GM12878 (cell line): ENCODE measurements around the gene ATP6V1D. TPM values are rescaled to one million over a fixed set of nuclear protein-coding genes. Genes with fewer than 3 reads are reported as not detected.

Experiments
- ATAC-seq: fragments of 200-7000 bp; cut with Tn5 transposase; 3 replicates; pipeline ENCODE4 v1.9.1; 2020; ENCODE audit warnings: mild to moderate bottlenecking, moderate library complexity
- BruUV-seq: library from RNA; stranded (reverse); fragments of 400-500 nt; replicated peaks from 2 replicates; lab custom pipeline; 2021; lab: Mats Ljungman, UMichigan
- CTCF ChIA-PET: fragments of 300-600 bp; sonication (Branson Sonifier 250); formaldehyde crosslinking; extraction: SDS; loops from one replicate; lab custom pipeline; 2021; ENCODE audit warnings: inconsistent platforms; lab: Yijun Ruan, JAX
- POLR2A ChIA-PET: fragments of 350-600 bp; formaldehyde crosslinking; extraction: SDS; loops from one replicate; lab custom pipeline; 2021; ENCODE audit warnings: inconsistent platforms; lab: Charles Lee
- RAD21 ChIA-PET: fragments of 300-600 bp; sonication (Branson Sonifier 250); formaldehyde crosslinking; loops from one replicate; lab custom pipeline; 2023; ENCODE audit warnings: antibody characterized with exemption; ENCODE audit not compliant: unreplicated experiment; lab: Charles Lee
- SMC1A ChIA-PET: fragments of 300-600 bp; sonication (Branson Sonifier 250); formaldehyde crosslinking; loops from one replicate; lab custom pipeline; 2023; ENCODE audit not compliant: unreplicated experiment, uncharacterized antibody; lab: Charles Lee
- DNase-seq: peaks from one replicate; pipeline ENCODE4 v3.0.0-alpha.2; 2011; ENCODE audit warnings: low read depth, low spot score
- FAIRE-seq: peaks from 3 replicates; lab custom pipeline; 2011; peaks lifted over from hg19 to GRCh38; lab: Jason Lieb, UNC
- H2AFZ ChIP-seq: 2 replicates; pipeline ENCODE4 v1.6.0; 2011; ENCODE audit warnings: low read depth, low read length, control low read depth; ENCODE audit not compliant: control insufficient read depth
- H3K27ac ChIP-seq: 2 replicates; pipeline ENCODE4 v1.5.1; 2011; ENCODE audit warnings: control low read depth; ENCODE audit not compliant: control insufficient read depth, insufficient read depth
- H3K27me3 ChIP-seq, 2 experiments: replicated peaks in 1 of 2; 2 replicates each; pipeline versions ENCODE4 v1.6.0 to v1.6.1; 2011; ENCODE audit warnings: low read length in 1 of 2; ENCODE audit not compliant: control insufficient read depth in 2 of 2, insufficient read depth in 2 of 2
- H3K36me3 ChIP-seq, 2 experiments: 2 replicates each; pipeline ENCODE4 v1.5.1; 2011; ENCODE audit warnings: low read length in 1 of 2; ENCODE audit not compliant: control insufficient read depth in 2 of 2, insufficient read depth in 2 of 2
- H3K4me1 ChIP-seq: 2 replicates; pipeline ENCODE4 v1.6.1; 2011; ENCODE audit warnings: mild to moderate bottlenecking, low read length, moderate library complexity, mixed read lengths; ENCODE audit not compliant: control insufficient read depth, insufficient read depth
- H3K4me2 ChIP-seq: 2 replicates; pipeline ENCODE4 v1.6.0; 2011; ENCODE audit warnings: control low read depth; ENCODE audit not compliant: control insufficient read depth, insufficient read depth
- H3K4me3 ChIP-seq: fragments of 200-600 bp; sonication (generic); 2 replicates; pipeline ENCODE4 v1.5.1; 2016
- H3K79me2 ChIP-seq: 2 replicates; pipeline ENCODE4 v1.6.0; 2011; ENCODE audit warnings: low read length; ENCODE audit not compliant: control insufficient read depth, insufficient read depth
- H3K9ac ChIP-seq: 2 replicates; pipeline ENCODE4 v1.8.0; 2011; ENCODE audit warnings: low read length, control low read depth, mixed read lengths; ENCODE audit not compliant: control insufficient read depth, insufficient read depth
- H3K9me3 ChIP-seq: replicated peaks from 3 replicates; pipeline ENCODE4 v1.5.1; 2011; ENCODE audit warnings: mild to moderate bottlenecking, low read length; ENCODE audit not compliant: control insufficient read depth, insufficient read depth
- H4K20me1 ChIP-seq: 2 replicates; pipeline ENCODE4 v1.6.0; 2011; ENCODE audit not compliant: control insufficient read depth, insufficient read depth
- ASH2L ChIP-seq: fragments of 300-600, 200-600 bp; sonication (generic); IDR thresholded peaks from 2 replicates; pipeline ENCODE4 v1.6.1; 2017; ENCODE audit warnings: low read depth, mild to moderate bottlenecking, borderline replicate concordance
- LARP7 ChIP-seq: fragments of 450-650 bp; IDR thresholded peaks from 2 replicates; pipeline ENCODE4 v1.6.1; 2017; ENCODE audit warnings: mild to moderate bottlenecking
- RCOR1 ChIP-seq: conservative IDR thresholded peaks from 2 replicates; pipeline ENCODE4 v1.6.1; 2012; ENCODE audit warnings: low read depth, low read length, improper control_type of control experiment
- SIX5 ChIP-seq: IDR thresholded peaks from 2 replicates; pipeline ENCODE4 v1.6.1; 2011; ENCODE audit warnings: mild to moderate bottlenecking, low read depth, low read length, moderate library complexity; ENCODE audit not compliant: severe bottlenecking
- YY1 ChIP-seq: IDR thresholded peaks from 2 replicates; pipeline ENCODE4 v1.6.1; 2011; ENCODE audit warnings: low read depth, mild to moderate bottlenecking, low read length
- ZBTB11 ChIP-seq: fragments of 450-650 bp; formaldehyde crosslinking; IDR thresholded peaks from 2 replicates; pipeline ENCODE4 v1.5.0; 2022; ENCODE audit warnings: mild to moderate bottlenecking, missing genetic modification characterization
- WGBS: methylation state at CpG from one replicate; pipeline ENCODE4 v1.1.6; 2016; ENCODE audit warnings: low lambda C conversion rate; ENCODE audit not compliant: insufficient replicate concordance, insufficient coverage; ENCODE audit errors: missing lambda C conversion rate; 5-methylcytosine and 5-hydroxymethylcytosine counted together
- in situ Hi-C: fragments of 300-500 bp; cut with MboI; formaldehyde crosslinking; loops from 9 replicates; pipeline ENCODE4 v1.14.3; 2018; ENCODE audit warnings: mixed read lengths
- intact Hi-C: fragments of 100-400 bp; cut with micrococcal nuclease; formaldehyde crosslinking; loops from one replicate; pipeline ENCODE4 v1.14.2; 2022; ENCODE audit not compliant: unreplicated experiment
- polyA plus RNA-seq, 11 experiments: library from polyadenylated mRNA; depleted of rRNA in 4 of 11; unstranded in 6 of 11; stranded (reverse) in 5 of 11; fragments of >200 nt; fragmentation: Nextera tagmentation in 4 of 11; fragmentation: Illumina TruSeq in 1 of 11; extraction: Ambion mirVana in 4 of 11; extraction: Trizol in 1 of 11; gene quantifications; 1 replicate in 1 of 11; 2 replicates in 10 of 11; pipeline versions ENCODE4 v1.2.1 to v1.2.3, GENCODE V29; 2011 to 2016; ENCODE audit warnings: inconsistent platforms in 2 of 11, missing spikeins in 2 of 11, low read depth in 1 of 11
- total RNA-seq, 4 experiments: library from RNA; depleted of rRNA in 3 of 4; stranded (reverse); fragments of >200 nt in 3 of 4; fragmentation: Illumina TruSeq in 1 of 4; extraction: Trizol in 1 of 4; gene quantifications; 2 replicates each; pipeline versions ENCODE4 v1.2.1 to v1.2.3, GENCODE V29; 2013 to 2021

ATP6V1D gene
- total and polyA plus RNA-seq, 10 of the 15 experiments (the other 5 are each of a cell fraction or from before 2014, with no cell fraction given): 24.0 to 71.6 (median 47.8) TPM

- WGBS: 81% methylated on average over 4 of the region's 4 CpGs
- FAIRE-seq: no peak
- TF ChIP-seq ASH2L (no peak), SIX5 (no peak), ZBTB11 (CRISPR knock-in tag) (no peak), LARP7 (no peak), RCOR1 (no peak), YY1 (no peak)
- TF ChIP-seq, all 136 proteins: peak for 0
- ChIA-PET CTCF (interaction anchor here (1.0 kb wide), 1 partner anchor 12 kb away, joined by 4 read pairs; the partner anchor contains the start of genes ATP6V1D and EIF2S1), POLR2A (no interaction called here), SMC1A (interaction anchor here (1.2 to 1.7 kb wide), 2 partner anchors 8 to 14 kb away, joined by 3 read pairs; no protein-coding TSS in a partner anchor), RAD21 (no interaction called here)
- Histone ChIP-seq H2AFZ (no peak overlapping the region), H3K36me3 (peaks cover 5 to 33% of the 10 kb centered on the region in 2 experiments), H3K4me2 (no peak overlapping the region), H3K27ac (no peak overlapping the region), H3K4me3 (no peak overlapping the region), H4K20me1 (no peaks in the 10 kb centered on the region), H3K27me3 (no peaks in the 10 kb centered on the region), H3K9ac (no peak overlapping the region), H3K9me3 (no peaks in the 10 kb centered on the region; the same call in 2 of the 3 replicates), H3K79me2 (peaks cover 14% of the 10 kb centered on the region), H3K4me1 (no peaks in the 10 kb centered on the region)
- ATAC-seq (peak; percentile 10; the same call in 1 of the 3 replicates), DNase-seq (no peak)
- in situ Hi-C loops: no loop called here
- intact Hi-C loops: no loop called here
- no TSS peak for BruUV-seq
These were observed 11.9 kb upstream of the ATP6V1D start for GRCh38 chr14:67371247-67372148.
